PFSK-1 (cell line): ENCODE data around the gene MYH14.

Experiments
- FOXP2 ChIP-seq: optimal IDR thresholded peaks from 2 replicates; pipeline ENCODE3; 2011; ENCODE audit warnings: borderline replicate concordance, control low read depth, inconsistent platforms; ENCODE audit not compliant: insufficient read depth; ENCODE audit errors: extremely low read length, extremely low read depth
- POLR2AphosphoS5 ChIP-seq: IDR thresholded peaks from 2 replicates; pipeline ENCODE4 v1.6.1; 2012; ENCODE audit warnings: low read depth, mild to moderate bottlenecking, control low read depth, low read length, moderate library complexity
- REST ChIP-seq, 2 experiments: IDR thresholded peaks; 2 replicates each; pipeline versions ENCODE4 v1.6.1 to v1.8.0; 2011 to 2012; ENCODE audit warnings: low read depth in 2 of 2, low read length in 2 of 2, control low read depth in 1 of 2, inconsistent platforms in 1 of 2, mild to moderate bottlenecking in 1 of 2, moderate library complexity in 1 of 2; ENCODE audit not compliant: insufficient read depth in 1 of 2
- SIN3A ChIP-seq: IDR thresholded peaks from 2 replicates; pipeline ENCODE4 v1.6.1; 2012; ENCODE audit warnings: mild to moderate bottlenecking, low read length, moderate library complexity, borderline replicate concordance; ENCODE audit not compliant: insufficient read depth
- TAF1 ChIP-seq: IDR thresholded peaks from 2 replicates; pipeline ENCODE4 v1.6.1; 2012; ENCODE audit warnings: low read length, control low read depth, borderline replicate concordance; ENCODE audit not compliant: insufficient read depth

- TF ChIP-seq SIN3A (no peak), POLR2AphosphoS5 (no peak), REST (IDR thresholded peaks at IDR 0.05; ENCODE audit: insufficient read depth in 1 of 2, low read depth in 2 of 2, low read length in 2 of 2) (no peak), TAF1 (no peak), FOXP2 (no peak)
These were observed 111.6 kb downstream of the MYH14 start for GRCh38 chr19:50314724-50315708.
